HEK293 (cell line): ENCODE results near the gene HMX3.

Experiments
- CTCF ChIP-seq: fragments of 450-650 bp; formaldehyde crosslinking; IDR thresholded peaks from 2 replicates; pipeline ENCODE4 v1.5.1; 2016; ENCODE audit warnings: missing biosample characterization, missing genetic modification characterization
- ZBTB49 ChIP-seq: fragments of 450-650 bp; formaldehyde crosslinking; IDR thresholded peaks from 2 replicates; pipeline ENCODE4 v1.5.1; 2016; ENCODE audit warnings: missing biosample characterization, missing genetic modification characterization, low read depth

- TF ChIP-seq CTCF (tag by site-specific recombination) (no peak), ZBTB49 (tag by site-specific recombination) (no peak)
These were observed 42.9 kb upstream of the HMX3 start for GRCh38 chr10:123092635-123093414.
